Ishikawa (cell line): ENCODE results near the gene ZNF559.

Experiments
- CEBPB ChIP-seq: IDR thresholded peaks from 2 replicates; pipeline ENCODE4 v1.6.1; 2012
- CREB1 ChIP-seq: IDR thresholded peaks from 2 replicates; pipeline ENCODE4 v1.6.1; 2012; ENCODE audit warnings: low read depth
- EGR1 ChIP-seq: IDR thresholded peaks from 2 replicates; pipeline ENCODE4 v1.6.1; 2012
- EP300 ChIP-seq: IDR thresholded peaks from 2 replicates; pipeline ENCODE4 v1.6.1; 2012; ENCODE audit warnings: borderline replicate concordance
- FOXM1 ChIP-seq: IDR thresholded peaks from 2 replicates; pipeline ENCODE4 v1.6.1; 2012; ENCODE audit warnings: low read depth, borderline replicate concordance
- MAX ChIP-seq: IDR thresholded peaks from 2 replicates; pipeline ENCODE4 v1.6.1; 2012
- NFIC ChIP-seq: IDR thresholded peaks from 2 replicates; pipeline ENCODE4 v1.6.1; 2012
- RAD21 ChIP-seq: IDR thresholded peaks from 2 replicates; pipeline ENCODE4 v1.6.1; 2012; ENCODE audit warnings: low read depth
- REST ChIP-seq: IDR thresholded peaks from 2 replicates; pipeline ENCODE4 v1.6.1; 2012; ENCODE audit warnings: low read depth, mild to moderate bottlenecking
- TAF1 ChIP-seq: IDR thresholded peaks from 2 replicates; pipeline ENCODE4 v1.6.1; 2012; ENCODE audit warnings: low read depth, mild to moderate bottlenecking
- TCF12 ChIP-seq: IDR thresholded peaks from 2 replicates; pipeline ENCODE4 v1.6.1; 2012; ENCODE audit warnings: low read depth
- TEAD4 ChIP-seq: IDR thresholded peaks from 2 replicates; pipeline ENCODE4 v1.6.1; 2012
- USF1 ChIP-seq: IDR thresholded peaks from 2 replicates; pipeline ENCODE4 v1.6.1; 2012
- YY1 ChIP-seq: IDR thresholded peaks from 2 replicates; pipeline ENCODE4 v1.6.1; 2012; ENCODE audit warnings: low read depth
- ZBTB7A ChIP-seq: IDR thresholded peaks from 2 replicates; pipeline ENCODE4 v1.6.1; 2012; ENCODE audit warnings: low read depth

The ZNF559 gene

GRCh38 chr19:9348671-9349070 lies 24.7 kb downstream of the ZNF559 start:
- TF ChIP-seq FOXM1 (no peak), TEAD4 (no peak), TAF1 (no peak), EP300 (no peak), TCF12 (no peak), RAD21 (no peak), USF1 (no peak), CEBPB (no peak), REST (no peak), YY1 (no peak), NFIC (no peak), ZBTB7A (no peak), MAX (no peak), CREB1 (no peak), EGR1 (no peak)

- TF ChIP-seq CEBPB: no peak
- TF ChIP-seq TEAD4: no peak
- TF ChIP-seq ZBTB7A: no peak
- TF ChIP-seq RAD21: no peak
- TF ChIP-seq CREB1: no peak
- no peak for TF ChIP-seq EGR1
- no peak for TF ChIP-seq REST
- TF ChIP-seq MAX: no peak
- no peak for TF ChIP-seq TCF12
- no peak for TF ChIP-seq TAF1
- no peak for TF ChIP-seq USF1
- TF ChIP-seq NFIC: no peak
These were observed 28.5 kb downstream of the ZNF559 start for GRCh38 chr19:9352505-9352904.

- no peak for TF ChIP-seq YY1
- TF ChIP-seq ZBTB7A: no peak
- TF ChIP-seq RAD21: no peak
- no peak for TF ChIP-seq NFIC
- no peak for TF ChIP-seq TAF1
- TF ChIP-seq TCF12: no peak
- TF ChIP-seq TEAD4: no peak
- TF ChIP-seq FOXM1: no peak
- no peak for TF ChIP-seq EGR1
- TF ChIP-seq CREB1: no peak
- TF ChIP-seq EP300: no peak
- no peak for TF ChIP-seq MAX
- no peak for TF ChIP-seq REST
- TF ChIP-seq CEBPB: no peak
- TF ChIP-seq USF1: no peak
These were observed 29.0 kb downstream of the ZNF559 start for GRCh38 chr19:9353011-9353410.

GRCh38 chr19:9354651-9355050 lies 30.7 kb downstream of the ZNF559 start:
- TF ChIP-seq EGR1 (no peak), CREB1 (no peak), NFIC (no peak), MAX (no peak), TCF12 (no peak)
